OCI-LY3 (cell line): ENCODE measurements around the gene JPH3.

Experiments
- CTCF ChIP-seq: fragments of 200-600, 300-600 bp; sonication (generic); IDR thresholded peaks from 2 replicates; pipeline ENCODE4 v1.5.1; 2014; ENCODE audit warnings: antibody characterized with exemption, low read length, low read depth
- EZH2phosphoT487 ChIP-seq: fragments of 200-600 bp; shearing (Covaris generic); IDR thresholded peaks from 2 replicates; pipeline ENCODE4 v1.6.1; 2018; ENCODE audit warnings: antibody characterized with exemption, mixed run types, low read depth

GRCh38 chr16:87626401-87626800 lies 24.1 kb downstream of the JPH3 start:
- TF ChIP-seq CTCF (no peak), EZH2phosphoT487 (no peak)
